AG08395 (cell line): ENCODE data around the gene THAP2.

ENCODE experiments used
- DNase-seq: peaks from one replicate; pipeline ENCODE4 v3.0.0; 2012; ENCODE audit warnings: mixed read lengths, low spot score

Gene THAP2

DNA sequence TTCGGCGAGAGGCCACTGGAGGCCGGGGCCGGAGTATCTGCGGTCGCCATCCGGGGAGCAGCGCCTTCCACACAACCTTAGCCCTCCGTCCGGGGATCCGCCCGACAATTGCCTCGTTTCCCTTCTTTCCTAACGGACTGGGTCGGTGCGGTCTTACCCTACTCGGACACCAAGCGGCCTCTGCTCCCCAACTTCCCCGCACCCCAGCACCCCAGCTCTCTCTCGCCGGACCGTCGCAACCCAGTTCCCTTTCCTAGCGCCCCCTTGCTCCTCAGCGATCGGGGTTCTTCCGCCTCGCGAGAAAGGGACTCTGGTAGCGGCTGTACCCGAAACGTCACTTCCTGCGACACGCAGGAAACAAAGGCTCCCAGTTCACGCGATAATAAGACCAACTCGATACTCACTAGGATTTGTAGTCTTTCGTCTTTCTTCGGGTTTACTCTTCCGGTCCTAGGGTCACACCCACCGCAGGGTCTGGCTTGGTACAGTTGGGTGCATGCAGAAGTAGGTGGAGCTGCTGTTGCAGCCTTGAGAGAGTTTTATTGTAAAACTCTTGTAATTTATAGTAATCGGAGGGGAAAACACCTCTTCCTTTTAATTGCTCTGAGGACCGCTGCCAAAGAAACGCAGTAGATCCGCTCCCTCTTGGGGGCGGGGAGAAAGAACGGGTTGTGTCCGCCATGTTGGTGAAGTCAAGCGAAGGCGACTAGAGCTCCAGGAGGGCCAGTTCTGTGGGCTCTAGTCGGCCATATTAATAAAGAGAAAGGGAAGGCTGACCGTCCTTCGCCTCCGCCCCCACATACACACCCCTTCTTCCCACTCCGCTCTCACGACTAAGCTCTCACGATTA, at the start of gene THAP2, which contains the start of gene ZFC3H1:
Gene THAP2 (plus strand): TSS at position 741 of the 850 bp plus-strand sequence. CDS start 209 bp downstream, outside the sequence.
Gene ZFC3H1 (minus strand): TSS at position 288 of the 850 bp plus-strand sequence. CDS start 238 bp downstream, at position 50.
- peak; percentile 94 for DNase-seq

DNA sequence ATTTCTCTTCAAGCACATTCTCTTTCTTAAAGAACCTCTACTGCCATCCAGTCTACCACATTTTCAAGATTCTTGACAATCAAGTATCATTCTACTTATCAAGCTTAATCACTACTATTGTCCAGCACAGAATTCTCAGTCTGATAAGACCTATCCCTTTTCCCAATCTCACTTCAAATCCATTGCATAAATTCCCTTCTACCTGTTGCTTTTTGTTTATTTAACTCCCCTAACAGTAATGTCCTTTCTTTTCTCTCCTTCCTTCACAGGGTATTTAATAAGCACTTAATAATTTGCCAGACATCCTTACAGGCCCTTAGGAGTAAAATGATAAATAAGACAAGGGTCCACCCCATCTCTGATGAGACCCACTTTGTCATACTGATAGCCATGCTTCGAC, 42.2 kb upstream of the THAP2 start:
- no peak for DNase-seq

DNA sequence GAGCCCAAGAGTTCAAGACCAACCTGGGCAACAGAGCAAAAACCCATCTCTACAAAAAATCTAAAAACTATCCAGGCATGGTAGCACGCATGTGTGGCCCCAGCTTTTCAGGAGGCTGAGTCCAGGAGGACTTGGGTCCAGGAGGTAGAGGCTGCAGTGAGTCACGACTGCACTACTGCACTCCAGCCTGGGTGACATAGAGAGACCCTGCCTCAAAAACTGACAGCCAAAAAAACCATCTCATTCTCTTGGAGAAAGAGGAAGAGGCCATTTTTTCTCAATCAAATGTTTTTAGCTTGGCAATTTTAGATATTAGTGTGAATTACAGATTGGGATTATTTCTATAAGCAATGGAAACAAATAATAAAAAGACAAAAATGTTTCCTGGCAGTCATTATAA, 38.6 kb upstream of the THAP2 start:
- no peak for DNase-seq

DNA sequence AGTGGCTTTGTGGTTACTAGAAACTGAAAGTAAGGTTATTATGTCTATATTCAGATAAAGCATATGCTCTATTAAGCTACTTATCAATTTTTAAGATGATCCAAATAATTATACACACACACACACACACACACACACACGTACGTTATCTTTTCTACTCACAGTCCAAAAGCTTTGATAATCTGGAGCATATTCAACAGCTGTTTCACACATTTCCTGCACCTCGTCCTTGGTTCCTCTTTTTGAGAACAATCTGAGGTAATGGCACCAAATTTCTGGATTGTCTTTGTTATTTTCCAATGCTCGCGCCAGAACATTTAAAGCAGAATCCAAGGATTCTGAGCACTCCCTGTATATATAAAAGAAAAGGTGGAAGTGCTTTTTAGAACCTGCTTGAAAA, 38.0 kb upstream of the THAP2 start:
- no peak for DNase-seq

DNA sequence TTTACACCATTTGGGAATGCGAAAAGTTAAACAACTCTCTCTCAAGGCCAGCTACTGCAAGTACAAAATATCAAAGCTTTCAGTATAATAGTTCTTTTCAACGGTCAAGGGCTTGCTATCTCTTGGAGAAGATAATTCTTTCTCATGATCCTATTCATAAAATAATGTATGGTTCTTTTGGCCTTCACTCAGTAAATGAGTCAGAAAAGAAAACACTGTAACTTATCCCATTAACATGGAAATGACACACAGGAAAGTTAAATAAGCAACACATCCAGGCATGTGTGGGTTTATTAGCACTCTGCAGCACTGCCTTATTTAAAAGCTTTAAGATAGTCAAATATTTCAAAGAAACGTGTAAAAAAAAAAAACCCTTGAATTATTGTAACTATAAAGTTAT, 37.3 kb upstream of the THAP2 start:
- no peak for DNase-seq

DNA sequence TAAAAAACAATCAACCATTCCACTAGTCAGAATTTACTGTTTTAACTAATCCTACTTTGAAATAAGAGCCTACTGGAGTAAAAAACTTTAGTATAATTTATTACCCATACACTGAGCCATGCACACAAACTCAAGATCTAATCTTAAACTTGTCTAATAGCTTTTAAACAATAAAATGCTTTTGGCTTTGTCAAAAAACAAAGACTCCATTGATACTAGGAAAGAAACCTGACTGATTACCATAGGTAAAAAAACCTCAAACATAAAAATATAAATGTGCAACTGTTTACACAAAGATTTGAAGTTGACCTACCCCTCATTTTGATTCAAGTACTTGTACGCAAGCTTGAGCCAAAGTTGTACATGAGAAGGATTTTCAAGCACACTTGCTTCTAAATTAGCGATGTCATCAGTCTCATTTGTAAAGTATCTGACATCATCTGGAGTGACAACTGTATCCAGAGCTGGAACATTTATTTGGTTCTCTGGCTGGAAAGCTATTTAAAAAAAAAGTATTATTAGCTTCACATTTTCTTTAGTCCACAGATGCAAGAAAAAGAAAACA, 36.6 kb upstream of the THAP2 start:
- no peak for DNase-seq

DNA sequence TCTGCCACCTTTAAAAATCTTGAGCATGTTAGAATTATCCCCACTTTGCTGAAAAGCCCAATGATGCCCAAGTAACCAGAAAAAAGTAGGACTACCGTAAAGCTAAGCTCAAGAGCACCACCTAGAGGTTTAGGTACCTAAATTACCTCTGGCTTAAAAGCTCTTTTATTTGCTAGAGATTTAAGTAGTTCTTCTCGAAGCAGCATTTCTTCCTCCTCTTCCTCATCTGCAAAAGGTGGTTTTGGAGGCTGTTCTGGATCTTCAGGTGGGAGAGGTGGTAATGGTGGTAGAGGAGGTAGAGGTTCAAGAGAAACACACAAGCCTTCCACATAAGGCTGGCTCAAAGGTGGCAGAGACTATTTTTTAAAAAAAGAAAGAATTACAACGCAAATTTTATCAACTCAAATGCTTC, 27.4 kb upstream of the THAP2 start:
- peak; percentile 64 for DNase-seq

DNA sequence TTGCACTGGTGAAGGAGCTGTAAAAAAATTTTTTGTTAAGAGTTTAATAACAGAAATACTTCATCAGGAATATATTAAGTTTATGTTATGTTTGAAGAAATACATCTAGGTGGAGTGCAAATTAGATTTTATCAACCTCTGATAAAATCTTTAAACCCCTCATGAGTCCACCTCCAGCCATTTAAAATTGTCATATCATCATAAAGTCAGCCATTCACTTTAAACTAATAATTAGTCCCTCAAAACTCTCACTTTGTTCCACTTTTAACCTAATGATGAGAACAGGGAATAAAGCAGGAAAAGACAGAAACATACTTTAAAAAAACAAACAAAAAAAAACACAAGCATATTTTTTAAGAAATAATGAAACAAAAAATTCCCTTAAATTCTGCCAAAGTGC, 25.6 kb upstream of the THAP2 start:
- no peak for DNase-seq

DNA sequence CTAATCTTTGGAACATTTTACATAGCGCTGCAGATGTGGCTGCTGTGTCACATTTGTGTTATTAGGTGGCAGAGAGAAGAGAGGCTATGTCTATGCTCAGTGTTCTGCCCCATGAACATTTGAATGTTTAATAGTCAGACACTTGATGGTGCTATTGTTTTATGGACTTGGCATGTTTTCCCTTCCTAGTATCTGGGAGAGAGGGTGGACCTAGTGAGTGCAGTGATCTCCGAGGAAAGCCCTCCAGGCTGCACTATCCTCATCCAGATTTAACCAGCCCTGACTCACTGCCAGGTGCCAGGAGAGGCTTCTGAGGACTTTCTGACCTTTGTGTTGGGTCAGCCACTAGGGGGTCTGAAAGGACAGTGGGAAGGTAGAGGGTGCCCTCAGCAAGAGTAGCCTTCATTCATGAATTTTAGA, 24.8 kb upstream of the THAP2 start:
- no peak for DNase-seq

DNA sequence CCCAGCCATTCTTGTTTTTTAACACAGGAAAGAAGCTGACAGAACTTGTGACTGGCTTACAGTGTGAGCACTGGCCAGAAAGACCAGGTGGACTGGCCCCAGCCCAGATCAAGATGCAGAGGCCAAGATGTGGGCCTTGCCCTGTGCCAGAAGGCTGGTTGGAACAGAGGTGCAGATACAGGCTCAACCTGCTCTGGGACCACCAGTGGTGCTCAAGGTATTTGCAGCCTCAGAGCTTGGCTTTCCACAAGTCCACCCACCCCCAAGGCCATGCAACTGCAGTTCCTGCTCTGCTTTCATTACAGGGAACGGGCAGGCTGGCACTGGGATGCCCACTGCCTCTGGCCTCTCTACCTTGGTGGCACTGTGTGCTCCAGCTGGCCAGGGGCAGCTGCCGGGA, 23.8 kb upstream of the THAP2 start:
- no peak for DNase-seq

DNA sequence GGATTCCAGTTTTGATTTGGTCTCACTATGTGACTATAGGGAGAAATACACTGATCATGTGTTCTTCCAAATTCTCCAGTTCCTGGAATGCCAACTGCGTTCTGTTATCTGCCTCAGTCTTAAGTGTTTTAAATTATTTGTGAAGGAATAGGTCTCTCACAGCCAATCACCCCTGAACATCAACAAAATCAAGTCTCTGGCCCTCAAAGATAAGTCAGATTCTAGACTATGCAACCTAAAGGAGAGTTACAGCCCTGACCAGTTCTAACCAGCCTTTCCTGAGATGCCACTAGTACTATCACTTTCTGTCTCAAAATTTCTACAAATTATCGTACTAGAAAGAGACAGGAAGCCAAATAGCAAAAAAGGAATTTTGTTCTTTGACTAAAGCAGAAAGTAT, 22.7 kb upstream of the THAP2 start:
- DNase-seq: no peak

DNA sequence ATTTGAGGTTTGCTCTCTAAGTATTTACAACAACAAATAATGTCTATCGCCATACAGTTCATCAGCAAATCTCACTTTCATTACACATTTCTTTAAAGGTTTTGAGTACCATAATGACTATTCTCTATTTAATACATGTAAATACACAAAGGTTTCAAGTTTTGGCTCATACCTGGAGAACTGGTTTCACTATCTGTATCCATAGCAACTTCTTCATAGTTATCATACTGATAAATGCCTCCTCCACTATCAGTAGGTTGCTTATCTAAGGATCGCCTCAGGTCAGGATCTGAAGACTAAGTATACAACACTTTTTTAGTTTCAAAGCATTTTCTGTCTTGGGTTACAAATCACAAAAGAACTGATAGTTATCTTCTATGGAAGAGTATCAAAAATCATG, 21.8 kb upstream of the THAP2 start:
- no peak for DNase-seq

DNA sequence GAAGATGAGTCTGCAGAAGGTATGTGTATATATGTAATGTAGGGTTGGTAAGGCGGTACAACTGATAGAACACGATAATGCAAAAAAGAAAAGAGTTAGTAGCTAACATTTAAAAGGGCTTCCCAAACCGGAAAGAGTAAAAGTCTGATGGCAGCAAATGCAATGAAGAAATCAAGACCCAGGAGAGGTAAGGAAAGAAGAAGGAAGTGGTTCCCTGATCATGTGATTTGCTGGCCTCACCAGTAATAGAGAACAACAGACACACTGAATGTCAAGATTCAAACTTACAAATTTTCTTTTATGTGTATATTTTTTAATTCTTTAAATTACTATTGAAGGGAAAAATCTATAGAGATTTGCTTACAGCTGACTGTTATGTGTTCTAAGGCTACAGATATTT, 18.8 kb upstream of the THAP2 start:
- no peak for DNase-seq

DNA sequence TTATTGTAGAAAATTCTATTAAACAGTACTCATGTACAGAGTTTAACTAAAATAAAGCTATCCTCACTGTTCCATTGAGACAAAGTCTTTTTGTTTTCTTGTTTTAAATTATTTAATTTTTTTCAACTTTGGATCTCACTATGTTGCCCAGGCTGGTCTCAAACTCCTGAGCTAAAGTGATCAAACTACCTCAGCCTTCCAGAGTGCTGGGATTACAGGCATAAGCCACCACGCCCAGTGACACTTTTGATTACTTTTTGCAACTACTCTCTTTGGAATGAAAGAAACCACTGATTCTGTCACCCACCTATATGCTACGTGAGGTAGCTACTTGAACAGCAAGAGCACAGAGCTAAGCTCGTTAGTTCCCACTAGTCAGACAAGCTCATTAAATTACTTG, 17.6 kb upstream of the THAP2 start:
- no peak for DNase-seq

DNA sequence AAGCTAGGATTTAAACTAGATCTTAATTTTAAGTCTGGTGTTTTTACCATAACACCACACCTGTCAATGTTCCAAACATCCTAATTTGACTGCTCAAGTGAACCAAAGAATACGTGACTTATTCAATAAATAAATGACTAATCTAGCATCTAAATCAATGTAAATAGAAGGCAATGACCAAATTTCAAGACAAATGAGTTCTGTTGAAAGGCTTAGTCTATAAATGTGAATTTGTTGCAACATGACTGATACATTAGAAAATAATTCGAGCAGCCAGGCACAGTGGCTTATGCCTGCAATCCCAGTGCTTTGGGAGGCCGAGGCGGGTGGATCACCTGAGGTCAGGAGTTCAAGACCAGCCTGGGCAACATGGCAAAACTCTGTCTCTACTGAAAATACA, 15.6 kb upstream of the THAP2 start:
- DNase-seq: no peak

DNA sequence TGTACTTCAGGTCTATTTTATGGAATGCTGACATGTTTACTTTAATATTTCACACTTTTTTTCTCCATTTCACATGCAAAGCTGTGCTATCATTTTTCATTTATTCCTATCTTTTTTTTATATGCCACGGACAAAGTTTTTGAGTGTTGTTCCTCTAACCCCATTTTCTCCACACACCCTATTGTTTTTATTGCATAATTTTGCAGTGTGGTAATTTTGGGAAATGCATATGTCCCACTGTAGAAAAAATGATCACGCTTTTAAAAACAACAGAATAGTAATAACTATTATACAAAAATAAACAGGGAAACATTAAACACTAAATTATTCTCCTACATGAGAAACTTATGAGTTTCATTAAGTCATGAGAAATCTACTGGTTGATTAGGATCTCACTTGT, 14.7 kb upstream of the THAP2 start:
- DNase-seq: no peak

DNA sequence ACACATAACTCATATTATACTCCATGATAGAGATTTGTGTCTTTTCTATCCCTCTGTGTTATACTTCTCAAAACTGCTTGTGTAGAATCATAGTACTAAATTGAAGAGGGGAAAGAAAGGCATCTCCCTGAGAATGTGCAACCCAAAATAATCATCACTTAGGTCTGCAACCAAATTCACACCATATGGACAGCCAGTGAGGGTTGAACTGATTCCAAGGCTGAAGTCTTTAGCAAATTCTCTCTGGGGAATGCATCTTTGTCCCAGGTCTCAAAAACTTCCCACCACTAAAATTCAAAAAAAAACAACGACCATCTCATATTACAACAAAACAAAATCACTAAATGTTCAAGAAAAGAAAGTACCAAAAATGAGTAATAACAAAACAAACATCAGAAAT, 11.4 kb upstream of the THAP2 start:
- DNase-seq: peak; percentile 4

DNA sequence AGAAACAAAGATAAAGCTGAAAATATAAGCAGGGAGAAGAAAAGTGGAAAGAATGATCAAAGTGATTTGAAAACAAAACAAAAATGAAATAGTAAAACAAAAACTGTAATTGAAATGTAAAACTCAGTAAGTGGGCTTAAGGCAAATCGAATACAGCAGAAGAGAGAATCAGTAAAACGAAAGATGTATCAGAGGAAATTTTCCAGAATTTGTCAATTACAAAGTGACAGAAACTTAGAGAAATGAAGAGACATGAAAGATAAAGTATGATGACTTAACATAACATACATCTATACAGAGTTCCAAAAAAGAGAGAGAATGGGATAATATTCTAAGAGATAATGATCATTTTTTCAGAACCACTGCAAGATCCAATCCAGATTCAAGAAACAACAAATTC, 11.0 kb upstream of the THAP2 start:
- DNase-seq: no peak

DNA sequence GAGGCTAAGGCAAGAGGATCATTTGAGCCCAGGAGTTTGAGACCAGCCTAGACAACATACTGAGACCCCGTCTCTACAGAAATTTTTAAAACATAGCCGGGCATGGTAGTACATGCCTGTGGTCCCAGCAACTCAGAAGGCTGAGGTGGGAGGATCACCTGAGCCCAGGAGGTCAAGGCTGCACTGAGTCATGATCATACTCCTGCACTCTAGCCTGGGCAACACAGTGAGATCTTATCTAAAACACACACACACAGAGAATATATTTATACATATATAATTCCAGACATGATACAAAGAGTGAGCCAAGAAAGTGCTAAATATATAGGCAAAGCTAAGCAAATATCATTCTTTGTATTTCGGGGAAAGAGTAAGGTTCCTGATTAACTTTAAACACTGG, 9.9 kb upstream of the THAP2 start:
- DNase-seq: no peak

DNA sequence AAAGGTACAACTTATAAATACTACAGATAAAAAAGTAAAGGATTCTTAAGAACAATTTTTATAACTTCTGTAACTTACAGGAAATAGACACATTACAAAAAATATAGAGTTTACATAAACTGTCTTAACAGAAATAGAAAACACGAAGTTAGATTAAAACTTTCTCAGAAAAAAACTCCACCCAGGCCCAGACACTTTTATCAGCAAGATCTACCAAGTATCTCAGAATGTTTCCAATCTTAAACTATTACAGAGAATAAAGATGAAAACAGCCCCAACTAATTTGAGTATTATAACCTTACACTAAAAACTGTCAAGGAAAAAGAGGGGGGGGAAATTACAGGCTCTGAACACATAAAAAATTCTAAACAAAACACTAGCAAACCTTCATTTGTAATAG, 8.6 kb upstream of the THAP2 start:
- no peak for DNase-seq

DNA sequence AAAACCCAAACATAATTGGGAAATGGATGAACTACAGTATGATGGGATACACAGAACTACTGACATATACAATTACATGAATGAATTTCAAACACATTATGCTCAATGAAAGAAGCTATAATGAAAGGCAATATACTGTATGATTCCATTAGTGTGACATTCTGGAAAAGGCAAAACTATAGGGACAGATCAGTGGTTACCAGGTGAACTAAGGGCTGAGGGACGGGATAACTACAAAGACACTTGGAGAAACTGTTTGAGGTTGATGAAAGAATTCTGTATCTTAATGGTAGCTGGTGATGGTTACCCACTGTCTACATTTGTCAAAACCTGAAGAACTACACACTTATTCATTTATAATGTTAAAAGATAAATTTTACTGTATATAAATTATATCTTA, 8.2 kb upstream of the THAP2 start:
- no peak for DNase-seq

DNA sequence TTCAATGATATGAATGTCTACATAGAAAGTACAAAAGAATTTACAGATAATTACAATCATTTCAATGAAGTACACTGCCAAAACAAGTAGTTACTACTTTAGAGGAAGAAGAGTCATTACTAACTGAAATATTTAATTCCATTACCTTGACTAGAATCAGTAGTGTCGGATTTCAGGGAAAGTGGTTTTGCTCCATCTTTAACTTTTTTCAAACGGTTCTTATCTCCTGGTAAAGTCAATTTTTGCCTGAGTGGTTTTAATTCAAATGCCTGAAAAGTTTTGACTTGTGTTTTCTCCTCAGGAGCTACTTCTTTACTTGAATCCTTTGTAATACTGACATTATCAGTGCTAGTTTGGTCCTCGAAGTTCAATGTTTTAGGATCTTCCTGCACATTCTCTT, 7.4 kb upstream of the THAP2 start:
- no peak for DNase-seq

DNA sequence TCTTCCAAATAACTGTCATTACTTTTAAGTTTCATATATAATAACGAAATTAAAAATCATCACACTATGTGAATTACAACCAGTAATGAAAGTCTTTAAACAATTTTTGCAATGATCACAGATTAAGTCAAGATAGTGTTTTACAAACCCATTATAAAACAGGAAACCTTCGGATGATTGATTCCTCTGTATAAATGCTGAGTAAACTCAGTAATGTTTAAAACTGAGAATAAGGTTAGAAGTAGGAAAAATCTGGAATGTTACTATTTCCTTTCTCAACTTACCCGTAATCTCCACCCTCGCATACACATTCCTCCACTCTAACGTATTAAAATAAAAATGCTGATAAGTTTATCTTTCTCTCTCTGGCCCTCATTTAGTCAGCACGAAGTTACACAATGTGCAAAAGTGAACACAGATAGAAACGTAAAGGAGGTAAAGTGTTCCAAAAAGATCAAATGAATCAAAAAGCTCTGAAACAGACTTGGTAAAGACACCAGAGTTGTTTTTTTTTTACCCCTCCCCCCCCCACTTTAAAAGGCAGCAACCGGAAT, 2.0 kb upstream of the THAP2 start:
- DNase-seq: peak; percentile 10
